Neural cell (in vitro differentiated cells): Measurements from ENCODE around the gene COLEC11.

Source experiments
- EP300 ChIP-seq: fragments of 450-650 bp; conservative IDR thresholded peaks from 2 replicates; pipeline ENCODE4 v1.6.1; 2014; ENCODE audit warnings: antibody characterized with exemption, mild to moderate bottlenecking, moderate library complexity; ENCODE audit not compliant: poor library complexity, severe bottlenecking
- EZH2 ChIP-seq: fragments of 200-600, 300-800 bp; shearing (Covaris generic), sonication (generic); IDR thresholded peaks from 2 replicates; pipeline ENCODE4 v1.6.1; 2014; ENCODE audit warnings: antibody characterized with exemption, low read length, borderline replicate concordance, mild to moderate bottlenecking; ENCODE audit not compliant: insufficient read depth, poor library complexity, severe bottlenecking
- POLR2AphosphoS5 ChIP-seq: IDR thresholded peaks from 2 replicates; pipeline ENCODE4 v1.6.1; 2012
- RAD21 ChIP-seq: fragments of 450-650 bp; conservative IDR thresholded peaks from 2 replicates; pipeline ENCODE4 v1.6.1; 2014; ENCODE audit warnings: antibody characterized with exemption, mild to moderate bottlenecking, moderate library complexity
- SMC3 ChIP-seq: fragments of 450-650 bp; conservative IDR thresholded peaks from 2 replicates; pipeline ENCODE4 v1.6.1; 2014; ENCODE audit warnings: antibody characterized with exemption, mild to moderate bottlenecking, moderate library complexity; ENCODE audit not compliant: poor library complexity
- TAF1 ChIP-seq: IDR thresholded peaks from 2 replicates; pipeline ENCODE4 v1.6.1; 2012; ENCODE audit warnings: low read depth
- TF ChIP-seq, protein P1 (sequence below): fragments of 450-650 bp; IDR thresholded peaks from 2 replicates; pipeline ENCODE4 v1.5.1; 2014; ENCODE audit warnings: antibody characterized with exemption, mild to moderate bottlenecking, moderate library complexity; ENCODE audit not compliant: poor library complexity, severe bottlenecking
- TF ChIP-seq, protein P2 (sequence below): IDR thresholded peaks from 2 replicates; pipeline ENCODE4 v1.6.1; 2012; ENCODE audit warnings: borderline replicate concordance

DNA sequence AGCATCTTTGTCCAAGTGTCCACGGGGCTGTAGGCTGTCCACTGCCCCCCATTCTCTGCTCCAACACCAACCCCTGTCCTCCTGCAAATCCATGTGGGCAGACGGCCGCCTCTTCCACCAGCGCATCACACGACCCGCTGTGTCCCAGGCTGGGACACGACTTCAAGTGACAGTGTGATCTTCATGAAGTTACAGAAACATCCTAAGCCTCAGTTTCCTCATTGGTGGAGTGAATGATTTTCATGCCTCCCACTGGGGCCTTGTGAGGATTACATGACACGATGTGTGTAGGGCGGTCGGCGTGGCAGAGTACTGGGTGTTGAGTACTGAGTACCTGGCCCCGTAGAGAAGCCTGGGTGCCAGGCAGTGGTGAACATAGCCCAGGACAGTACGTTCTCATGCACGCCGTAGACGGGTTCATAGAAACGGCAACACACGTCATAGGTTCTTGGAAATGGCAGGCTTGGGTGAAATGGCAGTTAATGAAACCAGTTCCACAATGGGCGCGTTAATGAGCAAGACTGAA lies 53.8 kb downstream of the COLEC11 start:
- TF ChIP-seq, protein P1, sequence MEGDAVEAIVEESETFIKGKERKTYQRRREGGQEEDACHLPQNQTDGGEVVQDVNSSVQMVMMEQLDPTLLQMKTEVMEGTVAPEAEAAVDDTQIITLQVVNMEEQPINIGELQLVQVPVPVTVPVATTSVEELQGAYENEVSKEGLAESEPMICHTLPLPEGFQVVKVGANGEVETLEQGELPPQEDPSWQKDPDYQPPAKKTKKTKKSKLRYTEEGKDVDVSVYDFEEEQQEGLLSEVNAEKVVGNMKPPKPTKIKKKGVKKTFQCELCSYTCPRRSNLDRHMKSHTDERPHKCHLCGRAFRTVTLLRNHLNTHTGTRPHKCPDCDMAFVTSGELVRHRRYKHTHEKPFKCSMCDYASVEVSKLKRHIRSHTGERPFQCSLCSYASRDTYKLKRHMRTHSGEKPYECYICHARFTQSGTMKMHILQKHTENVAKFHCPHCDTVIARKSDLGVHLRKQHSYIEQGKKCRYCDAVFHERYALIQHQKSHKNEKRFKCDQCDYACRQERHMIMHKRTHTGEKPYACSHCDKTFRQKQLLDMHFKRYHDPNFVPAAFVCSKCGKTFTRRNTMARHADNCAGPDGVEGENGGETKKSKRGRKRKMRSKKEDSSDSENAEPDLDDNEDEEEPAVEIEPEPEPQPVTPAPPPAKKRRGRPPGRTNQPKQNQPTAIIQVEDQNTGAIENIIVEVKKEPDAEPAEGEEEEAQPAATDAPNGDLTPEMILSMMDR: no peak
- no peak for TF ChIP-seq EZH2
- TF ChIP-seq TAF1: no peak
- no peak for TF ChIP-seq POLR2AphosphoS5
- TF ChIP-seq SMC3: no peak
- TF ChIP-seq RAD21: no peak
- TF ChIP-seq, protein P2, sequence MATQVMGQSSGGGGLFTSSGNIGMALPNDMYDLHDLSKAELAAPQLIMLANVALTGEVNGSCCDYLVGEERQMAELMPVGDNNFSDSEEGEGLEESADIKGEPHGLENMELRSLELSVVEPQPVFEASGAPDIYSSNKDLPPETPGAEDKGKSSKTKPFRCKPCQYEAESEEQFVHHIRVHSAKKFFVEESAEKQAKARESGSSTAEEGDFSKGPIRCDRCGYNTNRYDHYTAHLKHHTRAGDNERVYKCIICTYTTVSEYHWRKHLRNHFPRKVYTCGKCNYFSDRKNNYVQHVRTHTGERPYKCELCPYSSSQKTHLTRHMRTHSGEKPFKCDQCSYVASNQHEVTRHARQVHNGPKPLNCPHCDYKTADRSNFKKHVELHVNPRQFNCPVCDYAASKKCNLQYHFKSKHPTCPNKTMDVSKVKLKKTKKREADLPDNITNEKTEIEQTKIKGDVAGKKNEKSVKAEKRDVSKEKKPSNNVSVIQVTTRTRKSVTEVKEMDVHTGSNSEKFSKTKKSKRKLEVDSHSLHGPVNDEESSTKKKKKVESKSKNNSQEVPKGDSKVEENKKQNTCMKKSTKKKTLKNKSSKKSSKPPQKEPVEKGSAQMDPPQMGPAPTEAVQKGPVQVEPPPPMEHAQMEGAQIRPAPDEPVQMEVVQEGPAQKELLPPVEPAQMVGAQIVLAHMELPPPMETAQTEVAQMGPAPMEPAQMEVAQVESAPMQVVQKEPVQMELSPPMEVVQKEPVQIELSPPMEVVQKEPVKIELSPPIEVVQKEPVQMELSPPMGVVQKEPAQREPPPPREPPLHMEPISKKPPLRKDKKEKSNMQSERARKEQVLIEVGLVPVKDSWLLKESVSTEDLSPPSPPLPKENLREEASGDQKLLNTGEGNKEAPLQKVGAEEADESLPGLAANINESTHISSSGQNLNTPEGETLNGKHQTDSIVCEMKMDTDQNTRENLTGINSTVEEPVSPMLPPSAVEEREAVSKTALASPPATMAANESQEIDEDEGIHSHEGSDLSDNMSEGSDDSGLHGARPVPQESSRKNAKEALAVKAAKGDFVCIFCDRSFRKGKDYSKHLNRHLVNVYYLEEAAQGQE: no peak
- TF ChIP-seq EP300: no peak
